GM12872 (cell line): Measurements from ENCODE around the gene RASAL1.

ENCODE experiments used
- CTCF ChIP-seq: IDR thresholded peaks from 3 replicates; pipeline ENCODE4 v1.5.1; 2011; ENCODE audit warnings: low read depth, mild to moderate bottlenecking, low read length, moderate library complexity; ENCODE audit not compliant: insufficient read depth

RASAL1 gene

GRCh38 chr12:113109872-113110599, 25.5 kb downstream of the RASAL1 start:
- no peak for TF ChIP-seq CTCF

- TF ChIP-seq CTCF = no peak
Measured at GRCh38 chr12:113109360-113109759, 26.2 kb downstream of the RASAL1 start.

DNA sequence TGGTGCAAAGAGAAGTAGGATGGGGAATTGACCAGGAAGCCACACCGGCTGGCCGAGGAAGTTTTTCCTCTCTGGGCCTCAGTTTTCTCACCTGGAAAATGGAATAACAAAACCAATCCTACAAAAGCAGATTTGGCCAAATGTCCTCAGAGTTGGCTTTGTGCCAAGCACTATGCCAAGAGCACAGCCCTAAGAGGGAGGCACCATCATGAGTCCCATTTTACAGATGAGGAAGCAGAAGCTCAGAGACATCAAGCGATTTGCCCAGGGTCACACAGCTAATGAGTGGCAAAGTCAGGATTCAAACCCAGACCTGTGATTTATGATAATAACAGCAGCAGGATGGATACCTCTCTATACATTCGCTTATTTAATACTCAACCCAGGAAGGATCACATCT, 27.3 kb downstream of the RASAL1 start:
- no peak for TF ChIP-seq CTCF

DNA sequence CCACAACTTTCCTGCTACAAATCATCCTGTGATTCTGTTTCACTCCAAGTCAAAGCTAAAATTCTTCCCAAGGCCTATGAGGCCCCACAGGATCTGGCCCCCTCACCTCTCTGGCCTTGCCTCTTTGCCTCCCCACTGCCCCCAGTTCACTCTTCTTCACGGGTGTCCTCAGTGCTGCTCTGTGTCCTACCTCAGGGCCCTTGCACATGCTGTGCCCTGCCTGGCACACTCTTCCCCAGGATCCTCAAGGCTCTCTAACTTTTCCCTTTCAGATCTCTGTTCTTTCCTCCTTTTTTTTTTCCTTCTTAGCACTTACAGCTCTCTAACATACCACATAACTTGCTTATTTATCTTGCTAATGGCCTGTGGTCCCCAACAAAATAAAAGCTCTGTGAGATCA, 29.2 kb downstream of the RASAL1 start:
- TF ChIP-seq CTCF = no peak

- TF ChIP-seq CTCF = no peak
Measured at GRCh38 chr12:113105606-113106271, 29.8 kb downstream of the RASAL1 start.

DNA sequence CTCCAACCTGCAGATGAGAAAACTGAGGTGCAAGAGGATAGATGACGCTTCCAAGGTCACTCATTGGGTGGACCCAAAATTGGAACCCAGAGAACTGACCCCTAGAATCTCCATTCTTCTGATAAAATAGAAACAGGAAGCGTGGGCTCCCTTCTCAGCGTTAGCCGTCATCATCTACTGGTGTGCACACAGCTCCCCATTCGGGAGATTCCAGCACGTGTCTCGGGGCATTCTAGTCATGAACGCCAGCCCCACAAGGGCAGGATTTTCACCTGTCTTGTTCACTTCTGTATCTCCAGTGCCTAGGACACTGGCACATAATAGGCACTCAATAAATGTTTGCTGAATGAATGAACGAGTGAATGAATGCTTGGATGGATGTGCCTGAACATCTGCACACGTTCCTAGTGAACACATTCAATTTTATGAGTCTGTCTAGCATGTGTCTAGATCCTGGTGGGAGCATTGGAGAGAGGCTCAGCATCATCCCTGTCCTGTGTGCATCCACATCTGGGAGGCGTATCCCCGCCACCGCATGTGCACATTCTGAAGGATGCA, 30.5 kb downstream of the RASAL1 start:
- no peak for TF ChIP-seq CTCF

DNA sequence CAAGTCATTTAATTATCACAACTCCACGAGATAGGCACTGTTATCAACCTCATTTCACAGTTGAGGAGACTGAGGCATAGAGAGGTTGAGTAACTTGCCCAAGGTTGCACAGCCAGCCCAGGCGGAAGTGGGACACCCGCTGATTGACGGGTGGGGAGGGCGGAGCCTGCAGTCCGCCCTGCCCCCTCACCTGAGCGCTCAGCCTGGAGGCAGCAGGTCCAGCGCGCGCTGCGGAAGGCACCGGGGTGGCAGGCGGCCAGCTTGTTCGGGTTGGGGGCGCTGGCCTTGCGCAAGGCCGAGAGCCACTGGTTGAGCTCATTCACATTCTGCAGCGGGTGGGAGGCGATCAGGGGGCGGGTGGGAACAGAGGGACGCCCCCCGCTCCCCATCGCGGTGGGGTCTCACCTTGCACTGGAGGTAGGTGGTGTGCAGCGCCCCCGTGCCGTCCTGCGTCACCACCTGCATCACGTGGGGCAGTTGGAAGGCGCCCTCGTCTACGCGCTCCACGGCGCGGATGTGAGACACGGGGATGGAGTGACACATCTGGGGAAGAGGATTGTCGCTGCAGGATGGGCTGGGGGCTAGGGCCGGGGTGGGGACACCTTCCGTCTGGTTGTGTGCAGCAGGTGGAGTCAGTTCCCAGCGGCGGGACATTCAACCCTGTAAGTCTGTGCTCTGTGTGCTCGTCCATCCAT, 31.7 kb downstream of the RASAL1 start:
- no peak for TF ChIP-seq CTCF
